Measurements from ENCODE around the gene KLLN.
"Not testable (repeated sequence)": the region's sequence is repeated elsewhere in the genome, so short reads cannot be mapped to it uniquely, and the experiment has no call there.

KLLN gene

GRCh38 chr10:87863053-87863943 is at the start of gene KLLN, which contains the start of gene PTEN:
Gene KLLN (minus strand): TSS chr10:87863533. CDS start chr10:87862487, 1,046 bp downstream.
Gene PTEN (plus strand): TSS chr10:87863625. CDS start chr10:87864470, 845 bp downstream.
- peak; percentile 51 to 70 for DNase-seq (ENCODE audit: low read depth in 2 of 2)

GRCh38 chr10:87903396-87903795 is 40.1 kb upstream of the KLLN start:
- DNase-seq (ENCODE audit: low read depth in 2 of 2) = not testable (repeated sequence)

- not testable (repeated sequence) for DNase-seq (ENCODE audit: low read depth in 2 of 2)
Measured at GRCh38 chr10:87897957-87898356, 34.6 kb upstream of the KLLN start.

- no peak for DNase-seq (ENCODE audit: low read depth in 2 of 2)
Measured at GRCh38 chr10:87896216-87896615, 32.9 kb upstream of the KLLN start.

GRCh38 chr10:87895430-87895829 is 32.1 kb upstream of the KLLN start:
- DNase-seq (ENCODE audit: low read depth in 2 of 2) = no peak

- DNase-seq (ENCODE audit: low read depth in 2 of 2) = no peak
Measured at GRCh38 chr10:87887548-87888289, 24.4 kb upstream of the KLLN start.

GRCh38 chr10:87887146-87887545 is 23.8 kb upstream of the KLLN start:
- DNase-seq (ENCODE audit: low read depth in 2 of 2) = no peak

- no peak for DNase-seq (ENCODE audit: low read depth in 2 of 2)
Measured at GRCh38 chr10:87886635-87887034, 23.3 kb upstream of the KLLN start.

GRCh38 chr10:87882555-87883294 is 19.4 kb upstream of the KLLN start:
- no peak for DNase-seq (ENCODE audit: low read depth in 2 of 2)

GRCh38 chr10:87881373-87882059 is 18.2 kb upstream of the KLLN start:
- DNase-seq (ENCODE audit: low read depth in 2 of 2) = not testable (repeated sequence)

- DNase-seq (ENCODE audit: low read depth in 2 of 2) = no peak
Measured at GRCh38 chr10:87880336-87880735, 17.0 kb upstream of the KLLN start.

GRCh38 chr10:87878664-87879459 is 15.5 kb upstream of the KLLN start:
- DNase-seq (ENCODE audit: low read depth in 2 of 2) = no peak

- DNase-seq (ENCODE audit: low read depth in 2 of 2) = no peak
Measured at GRCh38 chr10:87875929-87876571, 12.7 kb upstream of the KLLN start.

GRCh38 chr10:87873656-87874055 is 10.3 kb upstream of the KLLN start:
- no peak for DNase-seq (ENCODE audit: low read depth in 2 of 2)

GRCh38 chr10:87872828-87873227 is 9.5 kb upstream of the KLLN start:
- DNase-seq (ENCODE audit: low read depth in 2 of 2) = no peak

GRCh38 chr10:87869773-87870551 is 6.6 kb upstream of the KLLN start:
- no peak for DNase-seq (ENCODE audit: low read depth in 2 of 2)

GRCh38 chr10:87869139-87869538 is 5.8 kb upstream of the KLLN start:
- DNase-seq (ENCODE audit: low read depth in 2 of 2) = not testable (repeated sequence)

GRCh38 chr10:87868277-87868676 is 4.9 kb upstream of the KLLN start:
- DNase-seq (ENCODE audit: low read depth in 2 of 2) = no peak

GRCh38 chr10:87867453-87867852 is 4.1 kb upstream of the KLLN start:
- DNase-seq (ENCODE audit: low read depth in 2 of 2) = no peak
